Lower lobe of right lung (tissue), 2 donors: ENCODE data around the gene NOTCH1. TPM values are rescaled to one million over a fixed set of nuclear protein-coding genes. Genes with fewer than 3 reads are reported as not detected.
"Not testable (repeated sequence)": the region's sequence is repeated elsewhere in the genome, so short reads cannot be mapped to it uniquely, and the experiment has no call there.

Experiments used
- ATAC-seq, 2 donors: fragments of 200-7000 bp; cut with Tn5 transposase; one replicate each; pipeline ENCODE4 v1.9.1; 2020 to 2022; ENCODE audit warnings: mild to moderate bottlenecking in 2 of 2, moderate library complexity in 2 of 2
- DNase-seq: peaks from one replicate; pipeline ENCODE4 v3.0.0-alpha.2; 2020
- H3K27ac ChIP-seq: fragments of 200-600 bp; one replicate; pipeline ENCODE4 v1.8.0; 2022
- H3K27me3 ChIP-seq: fragments of 200-600 bp; one replicate; pipeline ENCODE4 v1.8.0; 2022; ENCODE audit warnings: low read depth
- H3K36me3 ChIP-seq: fragments of 200-600 bp; one replicate; pipeline ENCODE4 v1.8.0; 2022; ENCODE audit warnings: mild to moderate bottlenecking
- H3K4me1 ChIP-seq: fragments of 200-600 bp; one replicate; pipeline ENCODE4 v1.8.0; 2022
- H3K4me3 ChIP-seq: fragments of 200-600 bp; one replicate; pipeline ENCODE4 v1.8.0; 2022; ENCODE audit warnings: mild to moderate bottlenecking
- H3K9me3 ChIP-seq: fragments of 200-600 bp; one replicate; pipeline ENCODE4 v1.8.0; 2022
- intact Hi-C: fragments of 100-400 bp; cut with DNase I; formaldehyde crosslinking; loops from one replicate; pipeline ENCODE4 v1.11.0; 2022
- total RNA-seq: library from RNA; stranded (reverse); fragmentation: NEBNext Ultra II Directional; extraction: Animal tissue kit (Norgen Biotek cat#: 25700); gene quantifications from one replicate; pipeline ENCODE4 v1.2.1, GENCODE V29; 2021
- TF ChIP-seq, protein P1 (sequence below): fragments of 200-600 bp; IDR thresholded peaks from one replicate; pipeline ENCODE4 v1.8.0; 2022; ENCODE audit warnings: antibody characterized with exemption, mild to moderate bottlenecking
- donor health status: DM: no; HTN: yes; CAD: no; lungs with severe emphysema.

NOTCH1 gene
- total RNA-seq, 1 donor from 2014 or later, result 91.4 TPM

DNA sequence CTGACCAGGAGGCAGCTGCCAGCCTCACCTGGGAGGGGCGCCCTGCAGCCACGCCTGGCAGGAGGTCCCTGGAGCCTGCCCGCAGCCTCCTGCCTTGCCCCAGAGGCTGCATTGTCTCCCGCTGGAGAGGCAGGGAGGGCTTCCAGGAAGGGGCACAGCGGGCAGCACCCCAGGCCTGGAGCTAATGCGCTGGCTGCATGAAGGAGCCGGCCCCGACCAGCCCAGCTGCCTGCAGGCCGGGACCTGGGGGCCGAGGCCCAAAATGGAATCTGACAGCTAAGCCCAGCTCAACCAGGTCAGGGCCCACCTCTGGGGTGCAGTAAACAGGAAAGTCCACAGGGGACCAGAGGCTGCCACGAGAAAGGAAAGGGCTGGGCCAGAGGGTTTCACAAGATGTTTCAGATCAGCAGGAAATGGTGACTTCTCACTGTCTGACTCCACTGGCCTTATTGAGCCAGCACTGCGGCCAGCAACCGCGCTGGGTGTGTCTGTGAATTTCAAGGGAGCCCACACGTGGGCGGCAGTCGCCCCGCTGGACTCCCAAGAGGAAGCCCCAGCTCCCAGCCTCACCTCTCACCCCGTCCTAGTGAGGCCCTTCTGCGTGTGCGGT lies 18.6 kb upstream of the NOTCH1 start:
- peak; percentile 94 for DNase-seq
- peak overlapping the region; percentile 78 for H3K27ac ChIP-seq
- intact Hi-C loops, result no loop called here

DNA sequence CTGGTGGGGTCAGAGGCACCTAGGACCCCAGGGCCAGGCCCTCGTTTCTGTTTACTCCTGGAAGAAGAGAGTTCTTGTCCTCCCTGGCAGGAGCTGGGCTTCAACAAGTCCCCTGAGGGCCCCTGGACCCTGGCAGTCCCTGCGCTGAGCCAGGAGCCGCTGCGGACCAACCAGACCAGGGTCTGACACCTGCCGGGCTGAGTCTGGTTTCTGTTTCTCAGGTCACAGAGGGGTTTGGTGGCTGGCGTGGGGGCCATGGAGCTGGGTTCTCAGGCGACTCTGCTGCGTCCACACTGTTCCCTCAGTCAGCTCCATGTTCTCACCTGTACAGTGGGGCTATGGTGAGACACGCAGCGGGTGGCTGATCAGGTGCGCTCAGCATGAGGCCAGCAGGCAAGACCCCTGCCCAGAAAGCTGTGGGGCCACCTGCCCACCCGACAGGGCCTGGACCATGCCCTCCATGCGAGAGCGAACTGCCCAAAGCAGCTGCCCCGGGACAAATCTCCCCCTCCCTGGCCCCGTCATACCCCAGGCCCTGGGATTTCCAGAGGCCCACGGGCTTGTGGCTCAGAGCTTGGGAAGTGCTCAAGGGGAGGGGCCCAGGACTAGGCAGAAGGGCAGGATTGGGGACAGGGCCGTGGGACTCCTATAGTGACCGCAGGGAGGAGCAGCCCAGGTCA lies 17.9 kb upstream of the NOTCH1 start:
- Histone ChIP-seq H3K27ac (peak overlapping the region; percentile 78), H3K9me3 (no peaks in the 10 kb centered on the region), H3K27me3 (no peaks in the 10 kb centered on the region), H3K4me1 (peaks cover 63% of the 10 kb centered on the region), H3K36me3 (no peaks in the 10 kb centered on the region), H3K4me3 (no peak overlapping the region)
- DNase-seq (no peak), ATAC-seq (peak in 1 of 2 donors; percentile 6)
- intact Hi-C loops, result no loop called here
- TF ChIP-seq, protein P1, sequence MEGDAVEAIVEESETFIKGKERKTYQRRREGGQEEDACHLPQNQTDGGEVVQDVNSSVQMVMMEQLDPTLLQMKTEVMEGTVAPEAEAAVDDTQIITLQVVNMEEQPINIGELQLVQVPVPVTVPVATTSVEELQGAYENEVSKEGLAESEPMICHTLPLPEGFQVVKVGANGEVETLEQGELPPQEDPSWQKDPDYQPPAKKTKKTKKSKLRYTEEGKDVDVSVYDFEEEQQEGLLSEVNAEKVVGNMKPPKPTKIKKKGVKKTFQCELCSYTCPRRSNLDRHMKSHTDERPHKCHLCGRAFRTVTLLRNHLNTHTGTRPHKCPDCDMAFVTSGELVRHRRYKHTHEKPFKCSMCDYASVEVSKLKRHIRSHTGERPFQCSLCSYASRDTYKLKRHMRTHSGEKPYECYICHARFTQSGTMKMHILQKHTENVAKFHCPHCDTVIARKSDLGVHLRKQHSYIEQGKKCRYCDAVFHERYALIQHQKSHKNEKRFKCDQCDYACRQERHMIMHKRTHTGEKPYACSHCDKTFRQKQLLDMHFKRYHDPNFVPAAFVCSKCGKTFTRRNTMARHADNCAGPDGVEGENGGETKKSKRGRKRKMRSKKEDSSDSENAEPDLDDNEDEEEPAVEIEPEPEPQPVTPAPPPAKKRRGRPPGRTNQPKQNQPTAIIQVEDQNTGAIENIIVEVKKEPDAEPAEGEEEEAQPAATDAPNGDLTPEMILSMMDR, result no peak

More for the DNA sequence above, 18.6 kb upstream of the NOTCH1 start:
- Histone ChIP-seq H3K4me1 (peaks cover 63% of the 10 kb centered on the region), H3K4me3 (no peak overlapping the region), H3K9me3 (no peaks in the 10 kb centered on the region), H3K27me3 (no peaks in the 10 kb centered on the region), H3K36me3 (no peaks in the 10 kb centered on the region)
- TF ChIP-seq, protein P1, result peak; percentile 45
- peak; percentile 66 to 78 for ATAC-seq

- intact Hi-C loops, result no loop called here
- Histone ChIP-seq H3K4me3 (no peak overlapping the region), H3K27me3 (no peaks in the 10 kb centered on the region), H3K9me3 (no peaks in the 10 kb centered on the region), H3K36me3 (no peaks in the 10 kb centered on the region), H3K4me1 (peaks cover 61% of the 10 kb centered on the region), H3K27ac (peak overlapping the region; percentile 78)
- no peak for ATAC-seq
- DNase-seq, result no peak
- TF ChIP-seq, protein P1, result no peak
Measured at GRCh38 chr9:136562746-136563495, 17.1 kb upstream of the NOTCH1 start.

- Histone ChIP-seq H3K36me3 (no peaks in the 10 kb centered on the region), H3K4me1 (peaks cover 60% of the 10 kb centered on the region), H3K4me3 (no peak overlapping the region), H3K27me3 (no peaks in the 10 kb centered on the region), H3K27ac (no peak overlapping the region), H3K9me3 (no peaks in the 10 kb centered on the region)
- TF ChIP-seq, protein P1, result no peak
- ATAC-seq, result no peak
- intact Hi-C loops, result no loop called here
- DNase-seq, result no peak
Measured at GRCh38 chr9:136561779-136562178, 15.9 kb upstream of the NOTCH1 start.

GRCh38 chr9:136560586-136560985 lies 14.7 kb upstream of the NOTCH1 start:
- Histone ChIP-seq H3K27me3 (no peaks in the 10 kb centered on the region), H3K36me3 (no peaks in the 10 kb centered on the region), H3K9me3 (no peaks in the 10 kb centered on the region), H3K4me1 (peaks cover 48% of the 10 kb centered on the region), H3K4me3 (no peak overlapping the region), H3K27ac (no peak overlapping the region)
- TF ChIP-seq, protein P1, result no peak
- DNase-seq (no peak), ATAC-seq (no peak)
- intact Hi-C loops, result no loop called here

DNA sequence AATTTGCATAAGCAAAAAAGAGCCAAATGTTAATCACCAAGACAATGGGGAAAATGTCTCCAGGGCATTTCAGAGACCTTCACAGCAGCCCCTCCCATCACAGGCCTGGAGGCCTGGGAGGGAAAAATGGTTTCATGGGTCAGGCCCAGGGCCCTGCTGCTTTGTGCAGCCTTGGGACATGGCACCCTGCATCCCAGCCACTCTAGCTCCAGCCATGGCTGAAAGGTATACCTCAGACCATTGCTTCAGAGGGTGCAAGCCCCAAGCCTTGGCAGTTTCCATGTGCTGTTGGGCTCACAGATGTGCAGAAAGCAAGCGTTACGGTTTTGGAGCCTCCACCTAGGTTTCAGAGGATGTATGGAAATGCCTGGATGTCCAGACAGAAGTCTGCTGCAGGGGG lies 13.5 kb upstream of the NOTCH1 start:
- ATAC-seq, DNase-seq, intact Hi-C loops, H3K9me3 ChIP-seq, H3K27me3 ChIP-seq, H3K4me3 ChIP-seq, H3K36me3 ChIP-seq, H3K27ac ChIP-seq: not testable (repeated sequence)
- peaks cover 45% of the 10 kb centered on the region for H3K4me1 ChIP-seq

DNA sequence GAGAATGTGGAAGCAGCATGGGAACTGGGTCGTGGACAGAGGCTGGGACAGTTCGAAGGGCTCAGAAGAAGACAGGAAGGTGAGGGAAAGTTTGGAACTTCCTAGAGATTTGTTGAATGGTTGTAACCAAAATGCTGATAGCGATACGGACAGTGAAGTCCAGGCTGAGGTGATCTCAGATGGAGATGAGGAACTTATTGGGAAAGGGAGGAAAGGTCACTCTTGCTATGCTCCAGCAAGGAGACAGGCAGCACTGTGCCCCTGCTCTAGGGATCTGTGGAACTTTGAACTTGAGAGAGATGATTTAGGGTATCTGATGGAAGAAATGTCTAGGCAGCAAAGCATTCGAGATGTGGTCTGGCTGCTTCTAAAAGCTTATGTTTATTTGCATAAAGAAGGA lies 13.0 kb upstream of the NOTCH1 start:
- ATAC-seq, H3K36me3 ChIP-seq, H3K27me3 ChIP-seq, DNase-seq, H3K4me3 ChIP-seq, intact Hi-C loops, H3K9me3 ChIP-seq: not testable (repeated sequence)
- Histone ChIP-seq H3K27ac (peak overlapping the region; percentile 60), H3K4me1 (peaks cover 40% of the 10 kb centered on the region)
